ENCODE results near the gene GALNTL6. TPM values are rescaled to one million over a fixed set of nuclear protein-coding genes. Genes with fewer than 3 reads are reported as not detected.

Gene GALNTL6
- total and polyA plus RNA-seq, 2 experiments from 2014 or later, result not detected

- no peak overlapping the region for H3K9ac ChIP-seq
- in situ Hi-C loops (cut with MboI), result no loop called here
Observed at GRCh38 chr4:171993247-171993646, 180.0 kb downstream of the GALNTL6 start.

GRCh38 chr4:172007889-172008288 lies 194.7 kb downstream of the GALNTL6 start:
- Histone ChIP-seq H3K9ac (no peak overlapping the region), H3K79me2 (ENCODE audit: insufficient read depth) (no peaks in the 10 kb centered on the region), H4K20me1 (ENCODE audit: insufficient read depth) (no peaks in the 10 kb centered on the region), H3K9me3 (ENCODE audit: low read depth) (no peaks in the 10 kb centered on the region), H3K36me3 (ENCODE audit: low read depth) (no peaks in the 10 kb centered on the region), H3K9me2 (ENCODE audit: insufficient read depth) (no peaks in the 10 kb centered on the region), H3K27me3 (replicated peaks; ENCODE audit: insufficient read depth) (no peaks in the 10 kb centered on the region), H3K4me1 (ENCODE audit: insufficient read depth) (no peaks in the 10 kb centered on the region), H3F3A (ENCODE audit: insufficient read depth) (no peaks in the 10 kb centered on the region), H3K4me2 (ENCODE audit: unreplicated experiment) (no peak overlapping the region), H3K4me3 (no peak overlapping the region), H3K27ac (no peak overlapping the region), H2AFZ (no peak overlapping the region)
- TF ChIP-seq EZH2 (IDR thresholded peaks at IDR 0.05; ENCODE audit: insufficient read depth, poor library complexity, severe bottlenecking) (no peak), EZH2phosphoT487 (IDR thresholded peaks at IDR 0.05; ENCODE audit: insufficient read depth, low read depth) (no peak)
- in situ Hi-C loops (cut with MboI), result no loop called here
- no peak for DNase-seq

More at GRCh38 chr4:171993247-171993646, 180.0 kb downstream of the GALNTL6 start:
- Histone ChIP-seq H3K27me3 (replicated peaks; ENCODE audit: insufficient read depth) (no peaks in the 10 kb centered on the region), H4K20me1 (ENCODE audit: insufficient read depth) (no peaks in the 10 kb centered on the region), H3K4me1 (ENCODE audit: insufficient read depth) (no peaks in the 10 kb centered on the region), H3K36me3 (ENCODE audit: low read depth) (no peaks in the 10 kb centered on the region), H3K4me3 (no peak overlapping the region), H3K79me2 (ENCODE audit: insufficient read depth) (no peaks in the 10 kb centered on the region), H3F3A (ENCODE audit: insufficient read depth) (no peaks in the 10 kb centered on the region), H2AFZ (no peak overlapping the region), H3K27ac (no peak overlapping the region), H3K4me2 (ENCODE audit: unreplicated experiment) (no peak overlapping the region), H3K9me3 (ENCODE audit: low read depth) (no peaks in the 10 kb centered on the region), H3K9me2 (ENCODE audit: insufficient read depth) (no peaks in the 10 kb centered on the region)
- no peak for DNase-seq
- WGBS, 2 experiments (ENCODE audit: low coverage in 1 of 2, low lambda C conversion rate in 2 of 2, missing lambda C conversion rate in 2 of 2), result 0% methylated on average over 1 of the region's 1 CpG
- TF ChIP-seq EZH2 (IDR thresholded peaks at IDR 0.05; ENCODE audit: insufficient read depth, poor library complexity, severe bottlenecking) (no peak), EZH2phosphoT487 (IDR thresholded peaks at IDR 0.05; ENCODE audit: insufficient read depth, low read depth) (no peak)

GRCh38 chr4:172009446-172010230 lies 196.4 kb downstream of the GALNTL6 start:
- Histone ChIP-seq H3K4me1 (ENCODE audit: insufficient read depth) (no peaks in the 10 kb centered on the region), H3K4me2 (ENCODE audit: unreplicated experiment) (no peak overlapping the region), H3K4me3 (no peak overlapping the region), H3K79me2 (ENCODE audit: insufficient read depth) (no peaks in the 10 kb centered on the region), H4K20me1 (ENCODE audit: insufficient read depth) (no peaks in the 10 kb centered on the region), H3K9ac (no peak overlapping the region), H3K9me3 (ENCODE audit: low read depth) (no peaks in the 10 kb centered on the region), H3K9me2 (ENCODE audit: insufficient read depth) (no peaks in the 10 kb centered on the region), H3K27me3 (replicated peaks; ENCODE audit: insufficient read depth) (no peaks in the 10 kb centered on the region), H2AFZ (no peak overlapping the region), H3K36me3 (ENCODE audit: low read depth) (no peaks in the 10 kb centered on the region), H3K27ac (no peak overlapping the region), H3F3A (ENCODE audit: insufficient read depth) (no peaks in the 10 kb centered on the region)
- in situ Hi-C loops (cut with MboI), result no loop called here
- 15 to 32% methylated on average over 3 of the region's 3 CpGs for WGBS, 2 experiments (ENCODE audit: low coverage in 1 of 2, low lambda C conversion rate in 2 of 2, missing lambda C conversion rate in 2 of 2)
- no peak for TF ChIP-seq EZH2 (IDR thresholded peaks at IDR 0.05; ENCODE audit: insufficient read depth, poor library complexity, severe bottlenecking)
- TF ChIP-seq EZH2phosphoT487 (IDR thresholded peaks at IDR 0.05; ENCODE audit: insufficient read depth, low read depth), result no peak
- DNase-seq, result no peak

GRCh38 chr4:172011196-172011595 lies 198.0 kb downstream of the GALNTL6 start:
- H2AFZ ChIP-seq, result no peak overlapping the region
- in situ Hi-C loops (cut with MboI), result no loop called here

More at GRCh38 chr4:172011196-172011595, 198.0 kb downstream of the GALNTL6 start:
- no peaks in the 10 kb centered on the region for H3F3A ChIP-seq (ENCODE audit: insufficient read depth)
- H3K4me1 ChIP-seq (ENCODE audit: insufficient read depth), result no peaks in the 10 kb centered on the region
- no peak overlapping the region for H3K4me2 ChIP-seq (ENCODE audit: unreplicated experiment)
- no peaks in the 10 kb centered on the region for H3K36me3 ChIP-seq (ENCODE audit: low read depth)
- no peak for DNase-seq
- WGBS, 2 experiments (ENCODE audit: low coverage in 1 of 2, low lambda C conversion rate in 2 of 2, missing lambda C conversion rate in 2 of 2), result 18 to 19% methylated on average over 1 of the region's 1 CpG
- TF ChIP-seq EZH2 (IDR thresholded peaks at IDR 0.05; ENCODE audit: insufficient read depth, poor library complexity, severe bottlenecking), result no peak
- TF ChIP-seq EZH2phosphoT487 (IDR thresholded peaks at IDR 0.05; ENCODE audit: insufficient read depth, low read depth), result no peak
- no peak overlapping the region for H3K27ac ChIP-seq
- H3K9me3 ChIP-seq (ENCODE audit: low read depth), result no peaks in the 10 kb centered on the region
- no peaks in the 10 kb centered on the region for H4K20me1 ChIP-seq (ENCODE audit: insufficient read depth)
- H3K4me3 ChIP-seq, result no peak overlapping the region
- no peaks in the 10 kb centered on the region for H3K9me2 ChIP-seq (ENCODE audit: insufficient read depth)
- no peaks in the 10 kb centered on the region for H3K79me2 ChIP-seq (ENCODE audit: insufficient read depth)
- H3K9ac ChIP-seq, result no peak overlapping the region
- H3K27me3 ChIP-seq (replicated peaks; ENCODE audit: insufficient read depth), result no peaks in the 10 kb centered on the region
